NOMO-1 treated with dmso at 0.1 percent for 144 hours (cell line): ENCODE measurements around the gene CAMKMT.

Experiments used
- DNase-seq: peaks from one replicate; lab custom pipeline; 2025; ENCODE audit not compliant: unreplicated experiment; lab: John Stamatoyannopoulos, UW

CAMKMT gene

GRCh38 chr2:44819061-44819460, 457.3 kb downstream of the CAMKMT start:
- DNase-seq: no peak

GRCh38 chr2:44821500-44821899, 459.8 kb downstream of the CAMKMT start:
- DNase-seq: no peak

- DNase-seq: no peak
Measured at GRCh38 chr2:44822174-44822573, 460.4 kb downstream of the CAMKMT start.
